ENCODE results near the gene HSD17B11.

HSD17B11 gene

DNA sequence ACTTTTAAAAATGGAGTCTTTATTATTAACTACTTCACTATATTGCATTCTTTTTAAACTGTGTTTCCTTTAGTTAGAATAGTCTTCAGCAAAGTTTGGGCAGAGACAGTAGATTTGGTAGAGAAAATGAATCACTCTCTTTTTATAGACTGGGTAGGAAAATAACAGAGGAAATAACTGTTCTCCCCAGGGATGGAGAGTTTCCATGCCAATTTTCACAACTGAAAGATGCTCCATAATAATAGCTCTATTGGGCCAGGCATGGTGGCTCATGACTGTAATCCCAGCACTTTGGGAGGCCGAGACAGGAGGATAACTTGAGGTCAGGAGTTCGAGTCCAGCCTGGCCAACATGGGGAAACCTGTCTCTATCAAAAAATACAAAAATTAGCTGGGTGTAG is 81.4 kb downstream of the HSD17B11 start:
- Histone ChIP-seq H2BK12ac (ENCODE audit: low read length in 2 of 2) (no peak overlapping the region), H2BK120ac (ENCODE audit: low read depth, low read length) (no peak overlapping the region), H2AK5ac (ENCODE audit: low read length, severe bottlenecking) (no peak overlapping the region), H3K9ac (ENCODE audit: low read length) (peak overlapping the region; percentile 52), H3K14ac (ENCODE audit: low read length in 2 of 2) (no peak overlapping the region), H3K79me1 (replicated peaks; ENCODE audit: low read length, poor library complexity, severe bottlenecking) (no peaks in the 10 kb centered on the region), H3K4ac (ENCODE audit: low read depth in 1 of 2, low read length in 2 of 2) (no peak overlapping the region), H2BK15ac (ENCODE audit: low read depth, poor library complexity, severe bottlenecking) (no peak overlapping the region), H2AFZ (ENCODE audit: low read depth, low read length) (no peak overlapping the region), H3K18ac (ENCODE audit: low read depth in 1 of 2, low read length in 2 of 2) (no peak overlapping the region), H2BK5ac (ENCODE audit: low read depth, low read length, poor library complexity, severe bottlenecking) (no peak overlapping the region), H3K27me3 (ENCODE audit: control insufficient read depth in 1 of 2, insufficient read depth in 1 of 2, low read length in 2 of 2) (no peaks in the 10 kb centered on the region), H3K23ac (ENCODE audit: low read length in 2 of 2) (no peak overlapping the region), H3K9me3 (ENCODE audit: control insufficient read depth, low read length) (no peaks in the 10 kb centered on the region), H4K8ac (ENCODE audit: low read length) (no peak overlapping the region), H3K4me3 (ENCODE audit: insufficient read depth in 1 of 2, low read depth in 1 of 2, low read length in 2 of 2) (no peak overlapping the region), H3K4me2 (ENCODE audit: low read length, poor library complexity, severe bottlenecking) (no peak overlapping the region), H3K4me1 (ENCODE audit: control insufficient read depth, insufficient read depth, low read depth, low read length) (no peaks in the 10 kb centered on the region), H3K27ac (ENCODE audit: low read length, poor library complexity, severe bottlenecking) (no peak overlapping the region), H4K91ac (ENCODE audit: low read length) (no peak overlapping the region), H3K36me3 (ENCODE audit: control insufficient read depth in 1 of 2, insufficient read depth in 2 of 2, low read depth in 1 of 2, low read length in 2 of 2) (no peaks in the 10 kb centered on the region)
- no peak for DNase-seq
- 86% methylated on average over 1 of the region's 2 CpGs for WGBS

DNA sequence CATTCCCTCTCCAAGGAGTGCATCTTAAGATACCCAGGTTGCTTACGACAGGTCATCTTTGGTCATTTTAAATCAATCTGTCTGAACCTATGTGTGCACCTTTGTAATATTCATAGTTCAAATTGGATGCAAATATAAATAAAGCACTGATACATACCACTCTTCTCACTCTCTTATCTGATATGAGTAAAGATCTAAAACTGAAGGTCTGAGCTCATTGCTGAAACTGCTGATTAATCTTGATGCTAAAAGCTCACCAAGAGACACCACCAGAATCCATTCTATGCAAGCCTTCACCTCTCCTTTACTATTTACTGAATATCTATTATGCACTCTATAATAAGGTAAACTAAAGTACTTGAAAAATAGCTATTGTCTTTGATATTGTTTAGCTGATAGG is 84.9 kb downstream of the HSD17B11 start:
- H3K4ac ChIP-seq (ENCODE audit: low read depth in 1 of 2, low read length in 2 of 2), result no peak overlapping the region
- H2BK12ac ChIP-seq (ENCODE audit: low read length in 2 of 2), result no peak overlapping the region
- no peaks in the 10 kb centered on the region for H3K9me3 ChIP-seq (ENCODE audit: control insufficient read depth, low read length)
- H3K9ac ChIP-seq (ENCODE audit: low read length), result no peak overlapping the region
- no peak overlapping the region for H3K4me3 ChIP-seq (ENCODE audit: insufficient read depth in 1 of 2, low read depth in 1 of 2, low read length in 2 of 2)
- no peak overlapping the region for H2BK120ac ChIP-seq (ENCODE audit: low read depth, low read length)
- no peak overlapping the region for H2AK5ac ChIP-seq (ENCODE audit: low read length, severe bottlenecking)
- DNase-seq, result no peak
- no peak overlapping the region for H2BK15ac ChIP-seq (ENCODE audit: low read depth, poor library complexity, severe bottlenecking)
- H2AFZ ChIP-seq (ENCODE audit: low read depth, low read length), result no peak overlapping the region
- no peaks in the 10 kb centered on the region for H3K4me1 ChIP-seq (ENCODE audit: control insufficient read depth, insufficient read depth, low read depth, low read length)
- H3K27me3 ChIP-seq (ENCODE audit: control insufficient read depth in 1 of 2, insufficient read depth in 1 of 2, low read length in 2 of 2), result no peaks in the 10 kb centered on the region
- no peak overlapping the region for H3K18ac ChIP-seq (ENCODE audit: low read depth in 1 of 2, low read length in 2 of 2)
- WGBS, result 100% methylated on average over 1 of the region's 1 CpG
- H3K27ac ChIP-seq (ENCODE audit: low read length, poor library complexity, severe bottlenecking), result no peak overlapping the region
- no peaks in the 10 kb centered on the region for H3K36me3 ChIP-seq (ENCODE audit: control insufficient read depth in 1 of 2, insufficient read depth in 2 of 2, low read depth in 1 of 2, low read length in 2 of 2)
- H3K79me1 ChIP-seq (replicated peaks; ENCODE audit: low read length, poor library complexity, severe bottlenecking), result no peaks in the 10 kb centered on the region
- no peak overlapping the region for H3K4me2 ChIP-seq (ENCODE audit: low read length, poor library complexity, severe bottlenecking)
- H4K8ac ChIP-seq (ENCODE audit: low read length), result no peak overlapping the region
- H2BK5ac ChIP-seq (ENCODE audit: low read depth, low read length, poor library complexity, severe bottlenecking), result no peak overlapping the region
- H3K14ac ChIP-seq (ENCODE audit: low read length in 2 of 2), result no peak overlapping the region
- no peak overlapping the region for H3K23ac ChIP-seq (ENCODE audit: low read length in 2 of 2)
- H4K91ac ChIP-seq (ENCODE audit: low read length), result no peak overlapping the region

DNA sequence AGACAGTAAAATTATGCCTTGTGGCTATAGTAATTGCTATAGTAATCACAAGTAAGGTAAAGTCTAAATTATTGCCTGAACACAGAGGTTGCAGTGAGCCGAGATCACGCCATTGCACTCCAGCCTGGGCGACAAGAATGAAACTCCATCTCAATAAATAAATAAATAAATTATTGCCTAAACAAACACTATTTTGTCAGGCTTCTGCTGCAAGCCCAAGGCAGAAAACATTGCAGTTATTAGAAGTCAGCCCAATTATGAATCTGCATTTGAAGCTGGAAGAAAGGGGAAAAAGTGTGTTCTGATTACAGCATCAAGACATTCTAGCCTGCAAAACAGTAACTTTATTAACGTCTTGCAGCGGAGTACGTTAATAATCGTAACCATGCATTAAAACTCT is 85.4 kb downstream of the HSD17B11 start:
- Histone ChIP-seq H3K4me3 (ENCODE audit: insufficient read depth in 1 of 2, low read depth in 1 of 2, low read length in 2 of 2) (no peak overlapping the region), H3K79me1 (replicated peaks; ENCODE audit: low read length, poor library complexity, severe bottlenecking) (no peaks in the 10 kb centered on the region), H2BK120ac (ENCODE audit: low read depth, low read length) (no peak overlapping the region), H2AFZ (ENCODE audit: low read depth, low read length) (no peak overlapping the region), H3K18ac (ENCODE audit: low read depth in 1 of 2, low read length in 2 of 2) (no peak overlapping the region), H4K8ac (ENCODE audit: low read length) (no peak overlapping the region), H2AK5ac (ENCODE audit: low read length, severe bottlenecking) (no peak overlapping the region), H3K27ac (ENCODE audit: low read length, poor library complexity, severe bottlenecking) (no peak overlapping the region), H3K27me3 (ENCODE audit: control insufficient read depth in 1 of 2, insufficient read depth in 1 of 2, low read length in 2 of 2) (no peaks in the 10 kb centered on the region), H3K9ac (ENCODE audit: low read length) (no peak overlapping the region), H2BK5ac (ENCODE audit: low read depth, low read length, poor library complexity, severe bottlenecking) (no peak overlapping the region), H3K9me3 (ENCODE audit: control insufficient read depth, low read length) (no peaks in the 10 kb centered on the region), H3K4me1 (ENCODE audit: control insufficient read depth, insufficient read depth, low read depth, low read length) (no peaks in the 10 kb centered on the region), H4K91ac (ENCODE audit: low read length) (no peak overlapping the region), H3K4ac (ENCODE audit: low read depth in 1 of 2, low read length in 2 of 2) (no peak overlapping the region), H2BK12ac (ENCODE audit: low read length in 2 of 2) (no peak overlapping the region), H3K36me3 (ENCODE audit: control insufficient read depth in 1 of 2, insufficient read depth in 2 of 2, low read depth in 1 of 2, low read length in 2 of 2) (no peaks in the 10 kb centered on the region), H2BK15ac (ENCODE audit: low read depth, poor library complexity, severe bottlenecking) (no peak overlapping the region), H3K14ac (ENCODE audit: low read length in 2 of 2) (no peak overlapping the region), H3K4me2 (ENCODE audit: low read length, poor library complexity, severe bottlenecking) (no peak overlapping the region), H3K23ac (ENCODE audit: low read length in 2 of 2) (no peak overlapping the region)
- DNase-seq, result no peak
- 97% methylated on average over 4 of the region's 7 CpGs for WGBS

DNA sequence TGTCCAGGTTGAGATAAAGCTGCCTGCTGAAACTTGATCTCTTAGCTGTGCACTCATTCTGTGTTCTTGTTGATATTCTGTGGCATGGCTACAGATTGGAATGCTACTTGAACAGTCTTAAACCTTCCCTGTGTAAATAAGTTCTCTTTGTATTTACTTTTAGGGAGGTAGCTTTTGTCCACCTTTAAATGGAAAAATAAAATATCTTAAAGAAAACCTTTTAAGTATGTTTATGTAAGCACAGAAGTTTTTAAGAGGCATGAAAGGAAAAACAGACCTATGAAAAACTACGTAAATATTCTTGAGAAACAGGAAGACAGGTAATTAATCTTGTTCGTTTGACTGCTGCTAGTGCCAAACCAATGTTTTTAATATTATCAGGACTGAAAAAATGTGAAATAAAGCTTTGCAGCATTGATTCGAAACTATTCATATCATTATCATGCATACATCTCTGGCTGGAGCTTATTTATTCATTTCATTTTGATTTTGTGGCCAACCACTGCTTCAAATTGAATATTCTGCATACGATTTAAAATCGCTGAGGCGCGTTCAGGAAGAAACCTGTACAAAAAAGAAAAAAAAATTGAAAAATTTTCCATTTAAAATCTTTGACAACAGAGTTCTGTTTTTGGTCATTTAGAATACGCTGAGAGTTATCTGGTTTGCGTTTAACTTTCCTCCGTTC is 86.1 kb downstream of the HSD17B11 start:
- Histone ChIP-seq H3K4me3 (ENCODE audit: insufficient read depth in 1 of 2, low read depth in 1 of 2, low read length in 2 of 2) (no peak overlapping the region), H3K36me3 (ENCODE audit: control insufficient read depth in 1 of 2, insufficient read depth in 2 of 2, low read depth in 1 of 2, low read length in 2 of 2) (no peaks in the 10 kb centered on the region), H3K23ac (ENCODE audit: low read length in 2 of 2) (no peak overlapping the region), H3K27me3 (ENCODE audit: control insufficient read depth in 1 of 2, insufficient read depth in 1 of 2, low read length in 2 of 2) (no peaks in the 10 kb centered on the region), H3K4ac (ENCODE audit: low read depth in 1 of 2, low read length in 2 of 2) (no peak overlapping the region), H3K4me2 (ENCODE audit: low read length, poor library complexity, severe bottlenecking) (no peak overlapping the region), H3K9me3 (ENCODE audit: control insufficient read depth, low read length) (no peaks in the 10 kb centered on the region), H4K91ac (ENCODE audit: low read length) (no peak overlapping the region), H2AFZ (ENCODE audit: low read depth, low read length) (no peak overlapping the region), H3K14ac (ENCODE audit: low read length in 2 of 2) (no peak overlapping the region), H3K18ac (ENCODE audit: low read depth in 1 of 2, low read length in 2 of 2) (no peak overlapping the region), H2BK15ac (ENCODE audit: low read depth, poor library complexity, severe bottlenecking) (no peak overlapping the region), H2BK5ac (ENCODE audit: low read depth, low read length, poor library complexity, severe bottlenecking) (no peak overlapping the region), H2BK120ac (ENCODE audit: low read depth, low read length) (no peak overlapping the region), H3K79me1 (replicated peaks; ENCODE audit: low read length, poor library complexity, severe bottlenecking) (no peaks in the 10 kb centered on the region), H2AK5ac (ENCODE audit: low read length, severe bottlenecking) (no peak overlapping the region), H4K8ac (ENCODE audit: low read length) (no peak overlapping the region), H3K9ac (ENCODE audit: low read length) (no peak overlapping the region), H3K27ac (ENCODE audit: low read length, poor library complexity, severe bottlenecking) (no peak overlapping the region), H2BK12ac (ENCODE audit: low read length in 2 of 2) (no peak overlapping the region), H3K4me1 (ENCODE audit: control insufficient read depth, insufficient read depth, low read depth, low read length) (no peaks in the 10 kb centered on the region)
- WGBS, result 94% methylated on average over 6 of the region's 10 CpGs
- peak; percentile 17 for DNase-seq
